Fibroblast of mammary gland (primary cell): ENCODE data around the gene CDHR3.

Source experiments
- DNase-seq: peaks from one replicate; pipeline ENCODE4 v3.0.0-alpha.2; 2010; ENCODE audit warnings: low read depth
- H3K4me3 ChIP-seq: 2 replicates; pipeline ENCODE4 v1.5.1; 2011; ENCODE audit warnings: low read depth, mild to moderate bottlenecking, low read length, moderate library complexity; ENCODE audit not compliant: control insufficient read depth
- CTCF ChIP-seq: conservative IDR thresholded peaks from 2 replicates; pipeline ENCODE4 v1.5.1; 2011; ENCODE audit warnings: low read depth, low read length, inconsistent platforms; ENCODE audit not compliant: control insufficient read depth, insufficient read depth

Gene CDHR3

GRCh38 chr7:106061301-106061979, 98.4 kb downstream of the CDHR3 start:
- no peak overlapping the region for H3K4me3 ChIP-seq
- TF ChIP-seq CTCF = no peak
- DNase-seq = no peak

GRCh38 chr7:106062006-106062405, 98.9 kb downstream of the CDHR3 start:
- H3K4me3 ChIP-seq = no peak overlapping the region
- TF ChIP-seq CTCF = no peak
- no peak for DNase-seq

DNA sequence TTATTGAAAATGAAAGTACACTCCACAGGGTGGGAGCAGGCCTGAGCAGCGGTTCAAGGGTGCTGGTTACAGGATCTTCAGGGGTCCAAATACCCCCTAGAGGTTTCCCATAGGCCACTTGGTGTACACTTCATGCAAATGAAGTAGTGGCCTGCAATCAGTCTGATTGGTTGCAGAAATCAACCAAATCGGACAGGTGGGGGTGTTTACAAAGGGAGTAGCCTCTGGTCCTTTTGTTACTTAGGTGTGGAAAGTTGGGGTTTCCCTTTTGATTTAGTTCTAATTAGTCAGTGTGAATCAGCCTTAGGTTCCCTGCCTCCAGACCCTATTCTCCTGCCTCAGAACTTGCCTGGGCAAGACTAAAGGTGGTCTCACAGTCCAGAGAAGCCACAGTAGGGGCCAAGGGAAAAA, 99.5 kb downstream of the CDHR3 start:
- H3K4me3 ChIP-seq = no peak overlapping the region
- TF ChIP-seq CTCF = no peak
- DNase-seq = no peak

- DNase-seq = no peak
- TF ChIP-seq CTCF = no peak
- H3K4me3 ChIP-seq = no peak overlapping the region
These were observed 100.0 kb downstream of the CDHR3 start for GRCh38 chr7:106063024-106063423.

GRCh38 chr7:106063692-106064091, 100.6 kb downstream of the CDHR3 start:
- no peak overlapping the region for H3K4me3 ChIP-seq
- TF ChIP-seq CTCF = no peak
- DNase-seq = no peak

GRCh38 chr7:106064316-106064715, 101.3 kb downstream of the CDHR3 start:
- no peak for TF ChIP-seq CTCF
- no peak overlapping the region for H3K4me3 ChIP-seq
- no peak for DNase-seq
